HFF-Myc (cell line): ENCODE data around the gene KTI12.

Source experiments
- DNase-seq: peaks from one replicate; pipeline ENCODE4 v3.0.0-alpha.2; 2011; ENCODE audit warnings: low read depth; ENCODE audit errors: extremely low read depth
- H3K4me3 ChIP-seq: replicated peaks from 2 replicates; pipeline ENCODE4 v1.5.1; 2011; ENCODE audit warnings: low read depth, mild to moderate bottlenecking, control low read depth, low read length
- TF ChIP-seq, protein P1 (sequence below): IDR thresholded peaks from 2 replicates; pipeline ENCODE4 v1.5.1; 2012; ENCODE audit warnings: mild to moderate bottlenecking, low read depth, low read length, control low read depth; ENCODE audit errors: missing control alignments

KTI12 gene

DNA sequence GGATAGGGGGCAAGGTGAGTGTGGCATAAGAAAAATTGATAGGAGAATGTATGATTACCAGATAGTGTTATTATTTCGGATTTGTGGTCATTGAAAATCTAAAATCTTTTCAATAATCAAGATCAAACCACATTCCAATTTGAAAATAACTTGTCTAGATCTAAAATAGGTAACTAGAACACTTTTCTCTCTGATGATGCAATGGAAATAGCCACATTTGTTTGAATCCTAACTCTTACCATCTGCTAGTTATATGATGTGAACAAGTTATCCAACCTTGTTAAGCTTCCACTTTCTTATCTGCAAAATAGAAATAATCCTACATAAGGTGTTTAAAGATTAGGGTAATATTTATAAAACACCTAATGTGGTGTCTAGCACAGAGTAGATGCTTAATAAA, 26.3 kb upstream of the KTI12 start:
- DNase-seq, result no peak
- no peak overlapping the region for H3K4me3 ChIP-seq
- TF ChIP-seq, protein P1, sequence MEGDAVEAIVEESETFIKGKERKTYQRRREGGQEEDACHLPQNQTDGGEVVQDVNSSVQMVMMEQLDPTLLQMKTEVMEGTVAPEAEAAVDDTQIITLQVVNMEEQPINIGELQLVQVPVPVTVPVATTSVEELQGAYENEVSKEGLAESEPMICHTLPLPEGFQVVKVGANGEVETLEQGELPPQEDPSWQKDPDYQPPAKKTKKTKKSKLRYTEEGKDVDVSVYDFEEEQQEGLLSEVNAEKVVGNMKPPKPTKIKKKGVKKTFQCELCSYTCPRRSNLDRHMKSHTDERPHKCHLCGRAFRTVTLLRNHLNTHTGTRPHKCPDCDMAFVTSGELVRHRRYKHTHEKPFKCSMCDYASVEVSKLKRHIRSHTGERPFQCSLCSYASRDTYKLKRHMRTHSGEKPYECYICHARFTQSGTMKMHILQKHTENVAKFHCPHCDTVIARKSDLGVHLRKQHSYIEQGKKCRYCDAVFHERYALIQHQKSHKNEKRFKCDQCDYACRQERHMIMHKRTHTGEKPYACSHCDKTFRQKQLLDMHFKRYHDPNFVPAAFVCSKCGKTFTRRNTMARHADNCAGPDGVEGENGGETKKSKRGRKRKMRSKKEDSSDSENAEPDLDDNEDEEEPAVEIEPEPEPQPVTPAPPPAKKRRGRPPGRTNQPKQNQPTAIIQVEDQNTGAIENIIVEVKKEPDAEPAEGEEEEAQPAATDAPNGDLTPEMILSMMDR, result no peak

DNA sequence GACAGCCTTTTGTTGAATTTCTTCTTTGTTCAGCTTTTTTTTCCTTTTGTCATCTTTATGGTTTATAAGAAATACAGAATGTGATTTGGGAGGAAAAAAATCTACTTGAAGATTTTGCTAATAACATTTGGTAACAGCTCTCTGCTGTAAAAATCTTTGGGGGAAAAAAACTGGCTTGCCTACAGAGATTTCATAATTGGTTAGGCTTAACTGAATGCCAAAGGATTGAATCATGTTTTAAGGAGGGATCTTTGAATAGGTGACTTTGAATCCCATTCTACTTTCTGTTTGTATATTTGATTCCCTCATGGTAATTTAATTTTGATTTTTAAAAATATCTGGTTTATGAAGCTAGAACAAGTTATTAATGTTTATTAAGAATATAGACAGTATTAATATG, 25.7 kb upstream of the KTI12 start:
- TF ChIP-seq, protein P1, result no peak
- H3K4me3 ChIP-seq, result no peak overlapping the region
- no peak for DNase-seq

DNA sequence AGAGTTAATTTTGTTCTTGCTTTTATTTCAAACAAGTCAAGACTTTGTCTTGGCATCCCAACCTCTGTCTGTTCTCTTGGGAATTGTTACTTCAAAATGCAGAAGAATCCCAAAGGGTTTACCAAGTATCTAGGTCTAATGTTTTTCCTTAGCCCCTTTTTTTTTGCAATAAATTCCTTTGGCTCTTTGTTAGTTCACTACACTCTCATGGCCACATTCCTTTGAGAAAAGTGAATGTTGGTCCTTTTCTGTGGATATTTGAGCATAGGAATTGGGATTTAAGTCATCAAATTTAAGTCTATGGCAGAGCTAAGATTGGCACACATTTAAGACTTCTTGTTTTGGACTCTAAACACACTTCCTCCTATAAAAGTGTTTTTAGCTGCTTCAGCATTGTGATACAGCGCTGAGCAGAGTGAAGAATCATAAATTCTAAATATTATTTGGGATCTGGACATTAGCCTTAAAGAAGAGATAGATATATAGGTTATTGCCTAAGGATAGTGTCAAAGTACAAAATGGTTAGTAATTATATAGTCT, 24.3 kb upstream of the KTI12 start:
- peak overlapping the region; percentile 90 for H3K4me3 ChIP-seq
- DNase-seq, result no peak
- TF ChIP-seq, protein P1, result no peak

DNA sequence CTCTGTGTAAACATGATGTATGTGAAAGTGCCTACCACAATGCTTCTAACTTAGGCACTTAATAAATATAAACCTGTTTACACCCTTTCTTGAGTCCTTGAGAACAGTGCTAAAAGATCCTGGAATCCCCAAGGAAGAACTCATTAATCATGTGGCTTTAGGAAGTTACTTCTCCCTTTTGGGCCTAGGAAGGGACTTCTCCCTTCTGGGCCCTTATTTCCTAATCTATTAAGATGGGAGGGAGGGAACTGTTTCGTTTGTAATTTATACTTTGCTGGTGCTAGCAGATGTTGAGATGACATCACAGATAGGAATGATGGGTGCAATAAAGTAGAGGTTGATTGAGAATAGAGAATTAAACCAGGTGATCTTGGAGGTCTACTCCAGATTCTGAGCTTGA, 23.6 kb upstream of the KTI12 start:
- no peak for DNase-seq
- TF ChIP-seq, protein P1, result no peak
- peak overlapping the region; percentile 90 for H3K4me3 ChIP-seq

DNA sequence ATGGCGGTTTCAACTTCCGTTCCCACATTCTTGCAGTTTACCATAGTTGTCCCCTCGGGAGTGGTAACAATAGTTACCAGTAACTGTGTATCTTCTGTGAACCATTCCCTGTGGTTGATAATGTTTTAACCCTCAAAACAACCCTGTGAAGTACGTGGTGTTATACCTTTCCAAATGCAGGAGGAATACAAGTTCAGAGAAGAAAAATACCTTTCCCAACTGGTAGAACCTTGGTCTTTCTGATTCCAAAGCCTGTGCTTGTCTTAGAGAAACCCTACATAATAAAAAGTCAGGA, 23.3 kb upstream of the KTI12 start:
- DNase-seq, result no peak
- TF ChIP-seq, protein P1, result no peak
- H3K4me3 ChIP-seq, result peak overlapping the region; percentile 90

DNA sequence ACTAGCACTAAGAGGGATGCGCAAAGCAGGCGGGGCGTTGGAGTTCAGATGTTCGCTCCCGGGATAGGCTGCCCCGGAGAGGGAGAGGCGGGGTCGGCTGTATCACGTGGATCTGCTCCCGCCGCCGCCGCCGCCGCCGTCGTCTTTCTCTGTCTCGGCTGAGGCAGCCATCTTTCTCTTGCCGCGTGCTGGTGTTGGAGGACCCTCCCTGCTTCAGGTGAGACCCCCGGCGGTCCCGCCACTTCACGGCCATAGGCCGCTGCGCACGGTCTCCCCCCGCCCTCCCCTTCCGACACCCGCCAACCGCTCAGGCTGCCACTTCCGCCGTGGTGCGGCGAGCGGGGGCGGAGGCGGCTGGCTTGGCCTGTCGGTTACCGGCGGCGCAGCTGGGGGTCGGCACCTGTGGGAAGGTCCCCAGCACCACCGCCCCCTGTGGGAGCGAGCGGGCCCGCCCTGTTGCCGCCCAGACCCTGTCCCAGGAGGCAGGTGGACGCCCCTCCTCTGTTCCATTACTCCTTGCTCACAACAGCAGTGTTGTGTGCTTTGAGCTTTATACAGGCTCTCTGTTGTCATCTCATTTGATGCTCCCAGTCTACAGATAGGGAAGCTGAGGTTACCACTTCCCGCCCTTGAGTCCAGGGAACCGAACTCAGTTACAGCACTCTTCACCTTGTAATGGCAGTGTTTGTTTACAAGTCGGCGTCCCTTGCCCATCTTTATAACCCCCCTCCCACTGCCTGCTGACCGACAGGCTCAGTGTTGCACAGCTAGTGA, 22.7 kb upstream of the KTI12 start, which contains the start of gene BTF3L4:
TSS of gene BTF3L4 (plus strand) at position 133 of the 774 bp plus-strand sequence. CDS start 3,553 bp downstream, outside the sequence.
- DNase-seq, result peak; percentile 72
- TF ChIP-seq, protein P1, result no peak
- H3K4me3 ChIP-seq, result peak within 1 kb of the TSS; percentile 90

DNA sequence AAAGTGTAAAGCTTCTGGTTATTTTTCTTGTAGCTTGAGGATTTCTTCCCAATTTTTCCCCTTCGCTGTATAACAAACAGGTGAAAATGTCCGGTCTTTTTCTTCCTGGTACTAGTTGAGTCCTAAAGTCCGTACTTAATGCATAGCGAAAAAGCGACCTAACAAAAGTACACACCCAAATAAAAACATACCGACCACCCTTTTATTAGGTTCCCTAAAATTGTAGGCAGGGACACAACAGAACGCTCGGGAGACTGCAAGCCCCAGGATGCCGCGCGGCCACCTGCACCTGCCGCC, 22.2 kb upstream of the KTI12 start:
- peak overlapping the region; percentile 90 for H3K4me3 ChIP-seq
- no peak for DNase-seq
- TF ChIP-seq, protein P1, result no peak
